ENCODE results near the gene AKAP13.
"Not testable (repeated sequence)": the region's sequence is repeated elsewhere in the genome, so short reads cannot be mapped to it uniquely, and the experiment has no call there.

The AKAP13 gene

GRCh38 chr15:85563328-85563727, 182.9 kb downstream of the AKAP13 start:
- in situ Hi-C loops (cut with MboI; ENCODE audit: low sequenced_read_pairs), result no loop called here

- in situ Hi-C loops (cut with MboI; ENCODE audit: low sequenced_read_pairs), result no loop called here
These were observed 183.3 kb downstream of the AKAP13 start for GRCh38 chr15:85563731-85564130.

DNA sequence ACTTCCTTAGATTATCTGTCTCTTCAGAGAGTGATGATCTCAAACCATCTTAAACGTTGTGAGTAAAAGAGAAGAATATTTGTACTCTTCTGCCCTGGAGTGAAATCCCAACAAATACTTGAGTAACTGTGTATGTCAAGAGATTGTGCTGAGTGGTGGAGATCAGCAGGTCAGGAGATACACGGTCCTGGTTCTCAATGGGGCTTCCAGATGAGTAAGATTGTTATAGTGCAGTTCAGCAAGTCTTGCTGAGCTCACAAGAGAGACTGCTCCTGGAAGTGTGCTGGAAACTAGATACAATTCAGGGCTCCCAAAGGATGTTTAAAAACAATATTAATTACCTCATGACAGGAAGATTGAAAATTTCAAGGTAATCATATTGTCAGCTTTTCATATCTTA, 184.3 kb downstream of the AKAP13 start:
- in situ Hi-C loops (cut with MboI; ENCODE audit: low sequenced_read_pairs), result no loop called here

DNA sequence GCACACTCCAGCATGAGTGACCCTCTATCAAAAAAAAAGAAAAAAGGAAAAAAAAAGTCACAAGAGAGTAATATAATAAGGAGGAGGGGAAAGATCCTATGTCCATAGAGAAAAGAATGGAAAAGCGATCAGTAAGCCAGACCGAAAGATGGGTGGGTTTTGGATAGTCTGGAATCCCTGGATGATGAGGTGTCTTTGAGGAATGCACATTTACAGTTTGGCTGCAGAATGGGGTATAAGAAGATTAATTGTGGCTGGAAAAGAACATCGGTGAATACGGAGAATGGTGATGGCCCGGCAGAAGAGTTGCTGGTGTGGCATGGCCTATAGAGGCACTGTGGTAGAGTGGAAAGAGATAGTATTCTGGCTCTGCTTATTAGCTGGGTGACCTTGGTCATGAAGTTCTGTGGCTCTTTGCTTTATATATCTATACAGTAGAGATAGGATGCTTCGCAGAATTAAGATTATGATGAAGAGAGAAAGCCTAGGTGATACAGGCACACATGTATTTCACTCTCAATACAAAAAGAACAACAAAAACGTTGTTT, 187.9 kb downstream of the AKAP13 start:
- in situ Hi-C loops (cut with MboI; ENCODE audit: low sequenced_read_pairs), result no loop called here

- in situ Hi-C loops (cut with MboI; ENCODE audit: low sequenced_read_pairs), result no loop called here
These were observed 189.9 kb downstream of the AKAP13 start for GRCh38 chr15:85570336-85570735.

DNA sequence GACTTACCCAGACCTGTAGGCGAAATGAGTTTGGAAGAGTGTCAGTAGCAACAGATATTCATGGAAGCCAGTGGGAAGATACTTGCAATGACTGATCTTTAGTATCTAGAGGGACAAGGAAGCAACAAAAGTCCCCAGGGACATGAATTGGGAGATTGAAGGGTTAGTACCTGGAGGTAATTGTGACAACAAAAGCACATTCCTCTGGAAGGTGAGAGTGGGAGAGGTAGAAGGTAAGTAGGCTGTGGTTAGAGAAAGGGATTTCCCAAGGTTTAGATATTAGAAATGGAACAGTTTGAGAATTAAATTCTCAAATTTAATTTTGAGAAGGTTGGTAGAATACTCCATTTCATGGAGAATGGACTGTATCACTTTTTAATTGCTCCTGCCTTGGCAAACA, 191.4 kb downstream of the AKAP13 start:
- in situ Hi-C loops (cut with MboI; ENCODE audit: low sequenced_read_pairs), result no loop called here

GRCh38 chr15:85576392-85576791, 196.0 kb downstream of the AKAP13 start:
- in situ Hi-C loops (cut with MboI; ENCODE audit: low sequenced_read_pairs), result no loop called here

GRCh38 chr15:85578941-85579701, 198.7 kb downstream of the AKAP13 start:
- in situ Hi-C loops (cut with MboI; ENCODE audit: low sequenced_read_pairs), result no loop called here

DNA sequence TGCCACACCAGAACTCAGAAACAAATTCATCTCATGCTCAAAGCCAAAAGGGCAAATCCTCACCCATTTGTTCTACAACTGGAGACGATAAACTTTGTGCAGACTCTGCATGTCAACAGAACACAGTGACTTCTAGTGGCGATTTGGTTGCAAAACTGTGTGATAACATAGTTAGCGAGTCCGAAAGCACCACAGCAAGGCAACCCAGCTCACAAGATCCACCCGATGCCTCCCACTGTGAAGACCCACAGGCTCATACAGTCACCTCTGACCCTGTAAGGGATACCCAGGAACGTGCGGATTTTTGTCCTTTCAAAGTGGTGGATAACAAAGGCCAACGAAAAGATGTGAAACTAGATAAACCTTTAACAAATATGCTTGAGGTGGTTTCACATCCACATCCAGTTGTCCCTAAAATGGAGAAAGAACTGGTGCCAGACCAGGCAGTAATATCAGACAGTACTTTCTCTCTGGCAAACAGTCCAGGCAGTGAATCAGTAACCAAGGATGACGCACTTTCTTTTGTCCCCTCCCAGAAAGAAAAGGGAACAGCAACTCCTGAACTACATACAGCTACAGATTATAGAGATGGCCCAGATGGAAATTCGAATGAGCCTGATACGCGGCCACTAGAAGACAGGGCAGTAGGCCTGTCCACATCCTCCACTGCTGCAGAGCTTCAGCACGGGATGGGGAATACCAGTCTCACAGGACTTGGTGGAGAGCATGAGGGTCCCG, 199.7 kb downstream of the AKAP13 start:
- in situ Hi-C loops (cut with MboI; ENCODE audit: low sequenced_read_pairs), result no loop called here

GRCh38 chr15:85580879-85581278, 200.5 kb downstream of the AKAP13 start:
- in situ Hi-C loops (cut with MboI; ENCODE audit: low sequenced_read_pairs), result no loop called here

DNA sequence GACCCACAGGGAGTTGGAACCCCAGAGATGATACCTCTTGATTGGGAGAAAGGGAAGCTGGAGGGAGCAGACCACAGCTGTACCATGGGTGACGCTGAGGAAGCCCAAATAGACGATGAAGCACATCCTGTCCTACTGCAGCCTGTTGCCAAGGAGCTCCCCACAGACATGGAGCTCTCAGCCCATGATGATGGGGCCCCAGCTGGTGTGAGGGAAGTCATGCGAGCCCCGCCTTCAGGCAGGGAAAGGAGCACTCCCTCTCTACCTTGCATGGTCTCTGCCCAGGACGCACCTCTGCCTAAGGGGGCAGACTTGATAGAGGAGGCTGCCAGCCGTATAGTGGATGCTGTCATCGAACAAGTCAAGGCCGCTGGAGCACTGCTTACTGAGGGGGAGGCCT, 201.1 kb downstream of the AKAP13 start:
- in situ Hi-C loops (cut with MboI; ENCODE audit: low sequenced_read_pairs), result no loop called here

DNA sequence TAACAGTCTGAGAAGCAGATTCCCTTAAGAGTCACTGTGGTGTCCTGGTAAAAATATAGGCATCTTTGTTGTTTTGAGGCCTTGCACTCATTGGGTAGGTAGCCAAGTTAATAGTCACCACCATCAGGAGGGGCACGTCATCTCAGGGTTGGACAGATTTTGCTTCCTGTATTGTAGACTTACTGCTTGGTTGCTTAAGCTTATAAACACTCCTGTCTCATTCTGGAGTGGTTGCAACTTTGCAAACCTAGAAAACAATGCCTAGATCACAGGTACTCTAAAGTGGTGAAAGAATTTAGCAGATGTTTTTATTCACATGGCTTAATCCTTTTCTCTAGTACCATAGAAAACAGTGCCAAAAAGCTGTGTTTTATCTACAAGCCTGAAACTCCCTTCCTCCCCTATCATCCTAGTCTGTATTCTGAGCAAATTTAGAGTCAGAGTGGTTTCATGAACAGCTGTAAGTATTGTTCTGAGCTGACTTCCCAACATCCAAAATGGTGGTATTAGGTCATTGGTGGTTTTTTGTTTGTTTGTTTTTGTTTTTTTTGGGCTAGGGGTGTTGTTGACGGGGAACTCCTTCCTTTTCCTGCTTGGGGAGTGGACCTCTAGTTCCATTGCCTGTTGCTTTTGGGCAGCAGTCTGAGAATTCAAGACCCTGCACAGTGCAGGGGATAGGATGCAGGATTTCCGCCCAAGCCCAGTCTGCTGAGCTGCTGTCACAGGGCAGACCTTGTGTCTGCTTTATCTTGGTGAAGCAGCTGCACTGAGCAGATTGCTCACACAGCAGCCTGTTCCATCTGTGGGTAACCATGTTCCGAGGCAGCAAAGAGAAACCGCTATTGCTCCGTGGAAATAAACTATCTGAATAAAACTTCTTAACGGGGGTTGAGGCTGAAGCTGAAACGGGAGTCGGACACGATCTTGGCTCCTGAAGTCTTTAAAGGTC, 202.0 kb downstream of the AKAP13 start:
- in situ Hi-C loops (cut with MboI; ENCODE audit: low sequenced_read_pairs), result no loop called here

DNA sequence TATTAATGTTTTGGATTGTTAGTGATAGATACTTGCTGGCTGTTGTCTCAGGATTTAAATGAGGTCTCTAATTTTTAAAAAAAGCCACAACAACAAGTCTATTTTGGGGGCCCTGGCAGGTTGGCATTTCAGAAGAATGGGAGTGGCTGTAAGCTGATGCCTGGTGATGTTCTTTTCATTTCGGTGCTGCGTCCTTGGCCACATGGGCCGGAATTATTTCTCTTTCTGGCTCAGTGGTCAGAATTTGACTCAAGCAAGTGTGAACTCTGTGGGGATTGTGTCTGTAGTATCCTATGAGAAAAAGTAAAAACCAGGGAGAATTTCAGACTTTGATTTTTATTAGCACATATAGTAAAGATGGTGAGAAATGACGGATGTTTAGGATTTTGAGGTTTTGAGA, 203.0 kb downstream of the AKAP13 start:
- in situ Hi-C loops (cut with MboI; ENCODE audit: low sequenced_read_pairs), result no loop called here

DNA sequence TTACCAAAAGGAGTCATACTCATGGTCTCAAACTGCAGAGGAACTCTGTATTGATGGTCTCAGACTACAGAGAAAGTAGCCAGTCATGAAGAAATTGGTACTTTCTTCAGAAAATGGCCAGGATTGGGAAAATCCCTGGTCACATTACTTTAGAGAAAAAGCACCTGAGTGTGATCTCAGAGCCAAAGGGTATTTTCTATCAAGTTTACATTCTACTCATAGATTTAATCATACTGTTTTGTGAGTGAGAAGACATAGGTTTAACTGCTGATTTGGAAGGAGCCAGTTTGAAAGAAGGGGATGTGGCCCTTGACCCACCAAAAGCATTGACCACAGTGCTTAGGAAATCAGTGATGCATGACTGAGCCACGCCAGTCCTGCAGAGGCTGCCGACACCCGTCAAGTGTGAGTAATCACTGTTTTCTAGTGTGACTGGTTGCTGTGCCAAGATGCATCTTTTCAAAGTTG, 203.6 kb downstream of the AKAP13 start:
- in situ Hi-C loops (cut with MboI; ENCODE audit: low sequenced_read_pairs), result no loop called here

GRCh38 chr15:85584872-85585271, 204.5 kb downstream of the AKAP13 start:
- in situ Hi-C loops (cut with MboI; ENCODE audit: low sequenced_read_pairs), result no loop called here

- in situ Hi-C loops (cut with MboI; ENCODE audit: low sequenced_read_pairs), result not testable (repeated sequence)
These were observed 205.8 kb downstream of the AKAP13 start for GRCh38 chr15:85586196-85586595.

DNA sequence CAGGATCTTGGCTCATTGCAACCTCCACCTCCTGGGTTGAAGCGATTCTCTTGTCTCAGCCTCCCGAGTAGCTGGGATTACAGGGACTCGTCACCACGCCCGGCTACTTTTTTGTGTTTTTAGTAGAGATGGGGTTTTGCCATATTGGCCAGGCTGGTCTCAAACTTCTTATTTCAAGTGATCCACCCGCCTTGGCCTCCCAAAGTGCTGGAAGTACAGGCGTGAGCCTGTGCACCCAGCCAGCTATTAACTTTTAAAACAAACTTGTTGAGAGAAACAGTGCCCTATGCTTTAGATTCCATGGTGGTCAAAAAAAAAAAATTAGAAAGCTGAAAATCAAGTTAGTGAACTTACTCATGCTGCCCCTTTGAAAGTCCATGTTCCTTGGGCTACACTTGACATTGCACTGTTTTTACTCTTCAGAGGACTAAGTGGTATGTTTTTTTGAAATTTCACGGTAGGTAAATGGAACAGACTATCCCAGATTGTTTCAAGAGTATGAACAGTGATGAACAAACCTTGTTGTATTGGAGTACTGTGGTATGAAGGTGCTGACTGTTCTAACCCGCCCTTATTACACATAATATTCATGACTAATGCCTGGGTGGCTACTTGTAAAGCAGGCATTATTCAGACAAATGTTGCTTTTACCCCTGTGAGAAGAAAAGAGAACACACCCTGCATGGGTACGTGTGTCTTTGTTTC, 207.5 kb downstream of the AKAP13 start:
- in situ Hi-C loops (cut with MboI; ENCODE audit: low sequenced_read_pairs), result no loop called here

- in situ Hi-C loops (cut with MboI; ENCODE audit: low sequenced_read_pairs), result no loop called here
These were observed 208.3 kb downstream of the AKAP13 start for GRCh38 chr15:85588677-85589076.

- in situ Hi-C loops (cut with MboI; ENCODE audit: low sequenced_read_pairs), result no loop called here
These were observed 209.4 kb downstream of the AKAP13 start for GRCh38 chr15:85589851-85590250.

DNA sequence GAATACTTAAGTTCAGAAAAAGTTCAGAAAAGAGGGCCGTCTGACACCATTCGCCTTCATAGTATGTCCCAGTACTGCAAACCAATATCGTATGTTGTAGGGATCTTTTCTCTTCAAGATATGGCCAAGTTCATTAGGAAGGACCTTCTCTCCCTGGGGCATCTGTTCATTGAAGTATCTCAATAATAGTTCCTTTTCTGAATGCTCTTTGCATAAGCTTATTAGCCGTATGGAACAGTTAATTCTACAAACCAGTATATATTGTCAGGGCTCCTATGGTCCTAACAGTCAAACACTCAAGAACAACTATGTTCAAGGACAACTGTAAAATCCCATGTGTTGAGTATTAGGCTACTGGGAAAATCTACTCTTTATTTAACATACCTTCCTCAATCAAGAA, 211.2 kb downstream of the AKAP13 start:
- in situ Hi-C loops (cut with MboI; ENCODE audit: low sequenced_read_pairs), result no loop called here
